B cell (primary cell): ENCODE measurements around the gene RAC3.

Experiments used
- EZH2 ChIP-seq: IDR thresholded peaks from 2 replicates; pipeline ENCODE4 v1.6.1; 2012; ENCODE audit warnings: borderline replicate concordance, low read depth, mild to moderate bottlenecking, moderate library complexity, low read length; ENCODE audit not compliant: insufficient read depth, poor library complexity, severe bottlenecking
- TF ChIP-seq, protein P1 (sequence below): fragments of 200-600 bp; IDR thresholded peaks from one replicate; pipeline ENCODE4 v1.8.0; 2022; ENCODE audit warnings: antibody characterized with exemption, mild to moderate bottlenecking

DNA sequence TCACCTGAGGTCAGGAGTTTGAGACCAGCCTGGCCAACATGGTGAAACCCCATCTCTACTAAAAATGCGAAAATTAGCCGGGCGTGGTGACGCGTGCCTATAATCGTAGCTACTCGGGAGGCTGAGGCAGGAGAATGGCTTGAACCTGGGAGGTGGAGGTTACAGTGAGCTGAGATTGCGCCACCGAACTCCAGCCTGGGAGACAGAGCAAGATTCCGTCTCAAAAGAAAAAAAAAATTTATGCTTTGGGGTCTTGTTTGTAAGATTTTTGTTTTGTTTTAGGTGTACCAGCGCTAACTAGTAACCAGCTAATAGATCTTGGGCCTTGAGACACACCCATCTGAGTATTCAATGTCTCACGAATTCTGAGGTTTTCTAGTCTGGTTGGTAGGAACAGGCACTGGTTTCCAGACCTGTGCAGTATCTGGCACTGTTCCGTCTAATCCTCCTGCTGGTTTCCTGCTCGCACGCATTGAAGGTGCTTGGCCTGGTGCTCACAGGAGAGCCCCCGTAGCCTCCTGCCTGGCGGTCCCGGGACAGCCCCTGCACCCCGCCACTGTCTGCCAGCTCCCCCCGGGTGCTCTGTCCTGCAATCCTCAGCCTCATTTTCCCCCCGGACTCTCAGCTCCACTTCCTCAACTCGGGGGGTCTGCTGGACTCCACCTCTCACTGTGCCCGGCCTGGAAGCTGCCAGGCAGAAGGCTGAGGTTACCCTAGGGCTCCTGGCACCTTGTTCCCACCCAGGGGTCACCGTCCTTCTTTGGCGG lies 44.7 kb downstream of the RAC3 start:
- TF ChIP-seq, protein P1, sequence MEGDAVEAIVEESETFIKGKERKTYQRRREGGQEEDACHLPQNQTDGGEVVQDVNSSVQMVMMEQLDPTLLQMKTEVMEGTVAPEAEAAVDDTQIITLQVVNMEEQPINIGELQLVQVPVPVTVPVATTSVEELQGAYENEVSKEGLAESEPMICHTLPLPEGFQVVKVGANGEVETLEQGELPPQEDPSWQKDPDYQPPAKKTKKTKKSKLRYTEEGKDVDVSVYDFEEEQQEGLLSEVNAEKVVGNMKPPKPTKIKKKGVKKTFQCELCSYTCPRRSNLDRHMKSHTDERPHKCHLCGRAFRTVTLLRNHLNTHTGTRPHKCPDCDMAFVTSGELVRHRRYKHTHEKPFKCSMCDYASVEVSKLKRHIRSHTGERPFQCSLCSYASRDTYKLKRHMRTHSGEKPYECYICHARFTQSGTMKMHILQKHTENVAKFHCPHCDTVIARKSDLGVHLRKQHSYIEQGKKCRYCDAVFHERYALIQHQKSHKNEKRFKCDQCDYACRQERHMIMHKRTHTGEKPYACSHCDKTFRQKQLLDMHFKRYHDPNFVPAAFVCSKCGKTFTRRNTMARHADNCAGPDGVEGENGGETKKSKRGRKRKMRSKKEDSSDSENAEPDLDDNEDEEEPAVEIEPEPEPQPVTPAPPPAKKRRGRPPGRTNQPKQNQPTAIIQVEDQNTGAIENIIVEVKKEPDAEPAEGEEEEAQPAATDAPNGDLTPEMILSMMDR: no peak
- no peak for TF ChIP-seq EZH2
